ENCODE data around the gene NGB.
"Not testable (repeated sequence)": the region's sequence is repeated elsewhere in the genome, so short reads cannot be mapped to it uniquely, and the experiment has no call there.

NGB gene

GRCh38 chr14:77271113-77271710 is at the start of gene NGB:
Gene NGB (minus strand): TSS chr14:77271206. CDS start chr14:77270937, 269 bp downstream.
- no peak for DNase-seq

DNA sequence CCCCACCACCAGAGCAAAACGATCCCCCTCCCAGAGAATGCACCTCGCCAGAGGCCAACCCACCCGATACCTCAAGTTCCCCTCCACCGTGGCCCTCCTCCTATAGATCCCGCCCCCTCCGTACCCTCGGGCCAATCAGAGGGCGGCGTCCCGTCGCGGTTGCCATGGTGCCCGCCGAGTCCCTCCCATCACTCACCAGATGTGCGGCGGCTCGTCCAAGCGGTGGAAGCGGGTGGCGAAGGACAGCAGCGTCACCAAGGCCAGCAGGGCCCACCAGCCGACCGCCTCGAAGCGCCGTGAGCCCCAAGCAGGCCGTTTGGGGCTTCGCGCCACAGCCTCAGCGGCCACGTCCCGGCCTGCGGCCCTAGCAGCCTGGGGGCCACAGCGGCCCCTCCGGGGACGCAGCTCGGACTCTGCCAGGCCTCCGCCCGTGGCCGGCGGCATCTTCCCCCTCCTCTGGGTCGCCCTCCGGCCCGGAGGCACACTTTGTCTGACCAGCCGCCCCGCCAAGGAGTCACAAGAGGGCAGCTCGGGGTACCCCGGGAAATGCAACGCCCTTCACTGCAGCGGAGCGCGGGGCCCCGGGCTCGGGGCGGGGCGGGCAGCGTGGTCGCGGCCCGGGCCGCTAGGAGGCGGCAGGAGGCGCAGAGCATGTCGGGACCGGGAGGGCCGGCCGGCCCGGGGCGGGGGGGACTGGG is 49.4 kb upstream of the NGB start, which contains the start of gene POMT2:
POMT2 (minus strand) TSS at position 646 of the 698 bp plus-strand sequence; CDS start at position 444, 202 bp downstream.
- peak; percentile 97 for DNase-seq

GRCh38 chr14:77319422-77319821 is 48.4 kb upstream of the NGB start:
- no peak for DNase-seq

- DNase-seq = not testable (repeated sequence)
Measured at GRCh38 chr14:77318756-77319155, 47.8 kb upstream of the NGB start.

- no peak for DNase-seq
Measured at GRCh38 chr14:77318006-77318553, 47.1 kb upstream of the NGB start.

DNA sequence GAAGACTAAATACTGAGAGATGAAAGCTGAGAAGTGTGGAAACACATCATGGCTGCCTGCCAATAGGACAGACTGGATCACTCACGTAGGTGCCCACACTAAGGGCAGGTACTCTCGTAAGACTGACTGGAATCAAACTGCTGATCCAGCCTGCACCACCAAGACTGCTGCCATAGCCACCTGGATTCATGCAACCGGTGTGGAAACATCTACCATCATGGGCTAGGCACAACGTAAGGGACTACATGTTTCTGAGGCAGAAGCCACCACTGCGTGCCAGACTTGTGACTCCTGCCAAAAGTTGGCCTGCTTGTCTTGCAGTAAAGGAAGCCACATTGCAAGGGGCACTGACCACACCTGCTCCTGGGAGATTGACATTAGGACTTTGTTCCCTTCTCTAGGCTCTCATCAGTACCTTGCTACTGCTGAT is 45.9 kb upstream of the NGB start:
- DNase-seq = no peak

DNA sequence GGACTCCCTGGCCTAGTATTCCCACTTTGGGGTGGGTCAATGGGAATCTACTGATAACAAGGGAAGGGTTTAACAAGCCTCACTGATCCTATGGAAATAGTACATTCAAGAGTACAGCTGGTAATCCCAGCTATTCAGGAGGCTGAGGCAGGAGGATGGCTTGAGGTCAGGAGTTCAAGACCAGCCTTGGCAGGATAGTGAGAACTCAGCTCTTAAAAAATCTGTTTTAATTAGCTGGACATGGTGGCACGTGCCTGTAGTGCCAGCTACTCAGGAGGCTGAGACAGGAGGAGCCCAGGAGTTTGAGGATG is 45.1 kb upstream of the NGB start:
- DNase-seq = no peak

GRCh38 chr14:77314539-77315457 is 43.8 kb upstream of the NGB start:
- DNase-seq = no peak

DNA sequence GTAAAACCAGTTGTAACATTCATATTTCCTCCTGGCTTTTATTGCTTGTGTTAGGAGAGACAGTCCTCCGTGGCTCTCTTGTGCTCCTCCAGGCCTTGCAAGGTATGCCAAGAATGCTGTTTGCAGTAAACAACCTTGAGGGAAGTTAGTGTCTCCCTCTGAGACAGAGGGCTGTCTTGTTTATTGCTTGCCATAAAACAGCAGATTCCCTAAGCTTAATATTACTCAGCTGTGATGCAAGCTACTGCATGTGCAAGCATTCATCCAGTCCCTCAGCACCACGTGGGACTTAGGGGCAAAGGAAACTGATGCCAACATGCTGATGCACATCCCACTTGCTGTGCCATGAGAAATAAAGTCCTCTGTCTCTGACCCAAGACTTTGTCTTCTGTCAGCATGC is 43.0 kb upstream of the NGB start:
- no peak for DNase-seq

GRCh38 chr14:77313371-77313770 is 42.4 kb upstream of the NGB start:
- no peak for DNase-seq

- no peak for DNase-seq
Measured at GRCh38 chr14:77311217-77311616, 40.2 kb upstream of the NGB start.

DNA sequence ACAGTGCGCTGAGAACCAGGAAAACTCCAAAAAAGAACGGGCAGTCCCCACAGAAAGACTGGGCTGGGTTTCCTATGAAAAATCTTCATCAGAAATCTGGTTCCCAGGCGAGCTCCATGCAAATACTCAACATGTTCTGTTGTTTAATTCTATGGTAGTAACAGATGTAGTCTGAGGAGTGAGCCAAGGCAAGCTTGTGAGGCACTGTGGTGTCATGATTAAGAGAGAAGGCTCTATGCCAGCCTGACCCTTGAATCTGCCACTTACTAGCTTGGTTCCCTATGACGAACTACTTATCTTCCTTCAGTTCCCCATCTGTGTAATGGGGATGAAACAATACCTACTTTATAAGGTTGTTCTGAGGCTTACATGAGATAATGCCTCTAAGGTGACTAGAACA is 39.0 kb upstream of the NGB start:
- no peak for DNase-seq

- no peak for DNase-seq
Measured at GRCh38 chr14:77309131-77309530, 38.1 kb upstream of the NGB start.

DNA sequence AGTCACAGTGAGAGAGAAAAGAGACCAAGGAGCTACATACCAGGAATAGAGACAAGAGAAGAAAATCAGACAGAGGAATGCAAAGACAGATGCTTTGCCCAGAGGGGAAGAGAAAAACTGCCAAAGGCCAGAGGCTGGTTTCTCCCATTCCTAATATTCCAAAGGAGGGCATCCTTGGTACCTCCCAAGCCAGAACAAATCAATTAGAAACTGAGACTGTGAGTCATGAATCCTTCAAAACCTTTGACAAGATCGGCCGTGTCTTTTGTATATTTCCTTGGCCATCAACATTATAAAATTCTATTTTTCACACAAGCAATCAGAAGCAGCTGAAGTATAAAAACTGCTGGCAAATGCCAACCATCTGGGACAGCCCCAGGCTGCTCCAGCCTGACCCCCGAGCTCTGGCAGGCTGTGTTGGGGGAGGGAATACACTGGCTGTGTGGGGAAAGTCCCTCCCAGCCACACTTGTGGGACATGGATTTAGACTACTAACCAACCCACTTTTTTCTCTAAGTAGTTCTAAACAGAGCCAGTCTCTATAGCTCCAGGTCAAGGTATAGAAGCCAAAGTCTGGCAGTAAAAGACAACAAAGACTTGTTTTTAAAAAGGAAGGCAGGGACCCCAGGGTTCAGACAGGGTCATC is 36.0 kb upstream of the NGB start:
- peak; percentile 79 for DNase-seq

GRCh38 chr14:77306416-77306815 is 35.4 kb upstream of the NGB start:
- no peak for DNase-seq

GRCh38 chr14:77305696-77306095 is 34.7 kb upstream of the NGB start:
- peak; percentile 54 for DNase-seq

DNA sequence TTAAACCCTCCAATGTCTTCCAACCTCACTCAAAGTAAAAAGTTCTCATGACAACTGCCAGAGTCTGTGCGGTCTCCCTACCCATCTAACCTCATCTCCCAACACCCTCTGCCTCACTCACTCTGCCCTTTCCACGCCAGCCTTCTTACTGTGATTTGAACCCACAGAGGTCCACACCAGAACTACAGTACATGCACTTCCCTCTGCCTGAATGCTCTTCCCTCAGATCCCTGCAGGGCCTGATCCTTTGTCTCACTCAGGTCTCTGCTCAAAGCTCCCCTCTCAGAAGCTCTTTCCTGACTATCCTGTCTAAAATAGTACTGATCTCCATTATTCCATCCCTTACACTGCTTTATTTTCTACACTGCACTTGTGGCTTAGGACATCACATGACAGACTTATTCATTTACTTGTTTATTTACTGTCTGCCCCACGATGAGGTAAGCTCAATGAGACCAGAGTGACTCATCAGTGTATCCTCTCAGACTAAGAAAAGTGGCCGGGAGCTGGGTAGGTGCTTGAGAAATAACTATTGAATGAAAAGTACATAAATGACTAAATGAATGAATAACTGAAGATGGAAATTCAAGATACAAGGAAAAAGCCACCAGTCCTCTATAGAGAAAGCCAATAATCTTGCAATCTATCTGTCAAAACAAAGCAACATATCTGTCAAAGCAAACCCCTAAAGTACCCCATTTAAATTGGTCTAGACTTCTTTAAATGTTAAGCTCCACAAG is 32.6 kb upstream of the NGB start:
- DNase-seq = no peak

GRCh38 chr14:77302926-77303325 is 31.9 kb upstream of the NGB start:
- no peak for DNase-seq

DNA sequence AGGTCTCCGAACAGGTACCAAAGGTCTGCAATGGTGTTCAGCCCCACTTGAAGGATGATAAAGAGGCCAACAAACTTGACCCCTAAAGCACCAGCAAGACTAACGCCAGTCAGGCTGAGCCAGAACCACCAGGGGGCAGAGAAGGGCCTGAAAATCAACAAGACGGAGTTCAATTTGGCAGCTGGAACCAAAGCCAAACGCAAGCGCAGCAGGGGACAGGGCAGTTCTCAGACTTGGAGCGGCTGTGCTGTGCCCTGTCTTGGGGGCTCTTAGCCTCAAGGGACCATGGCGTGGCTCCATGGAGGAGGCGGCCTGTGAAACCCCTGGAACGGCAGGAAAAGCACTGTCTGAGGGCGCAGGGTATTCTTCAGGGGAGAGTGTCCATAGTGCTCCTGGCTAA is 30.1 kb upstream of the NGB start:
- peak; percentile 88 for DNase-seq

GRCh38 chr14:77299771-77300170 is 28.8 kb upstream of the NGB start:
- DNase-seq = no peak

DNA sequence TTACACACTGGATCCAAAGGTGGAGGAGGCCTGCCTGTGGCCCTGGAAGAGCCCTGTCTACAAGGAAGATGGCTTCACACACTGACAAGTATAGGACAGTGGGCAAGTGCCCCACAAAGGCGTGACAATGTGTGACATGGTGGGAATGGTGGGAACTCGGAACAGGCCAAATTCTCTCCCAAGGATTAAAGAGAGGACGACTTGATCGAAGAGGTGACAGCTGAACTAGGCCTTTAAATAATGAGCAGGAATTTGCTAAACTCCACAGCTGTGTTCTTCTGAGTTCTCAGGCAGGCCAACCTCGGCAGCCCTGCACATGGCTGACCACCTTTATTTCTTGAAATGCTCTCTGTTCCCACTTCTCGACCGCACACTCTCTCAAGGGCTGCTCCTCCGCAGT is 25.9 kb upstream of the NGB start:
- DNase-seq = no peak

DNA sequence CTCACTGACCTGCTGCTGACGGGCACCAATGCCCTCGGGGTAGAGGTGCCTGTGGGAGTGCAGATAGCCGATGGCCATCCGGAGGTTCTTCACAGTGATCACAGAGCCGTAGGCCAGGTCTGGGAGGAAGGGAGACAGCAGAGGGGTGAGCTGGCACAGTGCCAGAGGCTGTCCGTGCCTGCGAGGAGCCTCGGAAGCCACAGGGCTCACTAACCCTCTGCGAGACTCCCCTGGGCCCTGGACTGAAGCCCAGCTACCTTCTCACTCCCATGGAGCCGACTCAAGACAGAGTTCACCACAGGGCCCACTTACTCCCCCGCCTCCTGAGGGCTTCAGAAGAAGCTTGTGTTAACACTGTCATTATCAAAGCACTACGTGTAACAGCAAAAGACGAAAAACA is 25.1 kb upstream of the NGB start:
- DNase-seq = no peak

All from femur (tissue), 1 donor.